GM12872 (cell line): ENCODE data around the gene CTNNA2.

ENCODE experiments used
- TF ChIP-seq, protein P1 (sequence below): IDR thresholded peaks from 3 replicates; pipeline ENCODE4 v1.5.1; 2011; ENCODE audit warnings: low read depth, mild to moderate bottlenecking, low read length, moderate library complexity; ENCODE audit not compliant: insufficient read depth

CTNNA2 gene

DNA sequence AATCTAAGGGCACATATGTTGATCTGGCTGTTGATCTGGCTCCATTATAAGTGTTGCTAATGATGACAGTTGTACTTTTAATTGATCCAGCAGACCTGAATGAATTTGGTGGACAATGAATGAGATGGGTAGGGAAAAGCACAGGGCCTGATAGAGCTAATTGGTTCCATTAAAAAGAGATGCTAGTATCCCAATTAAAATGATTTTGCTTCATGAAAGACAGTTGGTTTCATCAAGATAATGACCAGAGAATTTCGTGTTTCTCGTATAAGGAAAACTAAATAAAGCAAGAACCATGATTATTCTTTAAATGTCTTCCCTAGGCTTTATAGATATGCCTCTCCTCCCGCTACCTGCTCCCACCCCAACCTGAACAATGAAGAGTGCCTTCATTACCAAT is 900.3 kb downstream of the CTNNA2 start:
- TF ChIP-seq, protein P1, sequence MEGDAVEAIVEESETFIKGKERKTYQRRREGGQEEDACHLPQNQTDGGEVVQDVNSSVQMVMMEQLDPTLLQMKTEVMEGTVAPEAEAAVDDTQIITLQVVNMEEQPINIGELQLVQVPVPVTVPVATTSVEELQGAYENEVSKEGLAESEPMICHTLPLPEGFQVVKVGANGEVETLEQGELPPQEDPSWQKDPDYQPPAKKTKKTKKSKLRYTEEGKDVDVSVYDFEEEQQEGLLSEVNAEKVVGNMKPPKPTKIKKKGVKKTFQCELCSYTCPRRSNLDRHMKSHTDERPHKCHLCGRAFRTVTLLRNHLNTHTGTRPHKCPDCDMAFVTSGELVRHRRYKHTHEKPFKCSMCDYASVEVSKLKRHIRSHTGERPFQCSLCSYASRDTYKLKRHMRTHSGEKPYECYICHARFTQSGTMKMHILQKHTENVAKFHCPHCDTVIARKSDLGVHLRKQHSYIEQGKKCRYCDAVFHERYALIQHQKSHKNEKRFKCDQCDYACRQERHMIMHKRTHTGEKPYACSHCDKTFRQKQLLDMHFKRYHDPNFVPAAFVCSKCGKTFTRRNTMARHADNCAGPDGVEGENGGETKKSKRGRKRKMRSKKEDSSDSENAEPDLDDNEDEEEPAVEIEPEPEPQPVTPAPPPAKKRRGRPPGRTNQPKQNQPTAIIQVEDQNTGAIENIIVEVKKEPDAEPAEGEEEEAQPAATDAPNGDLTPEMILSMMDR: no peak

- TF ChIP-seq, protein P1: no peak
These were observed 904.9 kb downstream of the CTNNA2 start for GRCh38 chr2:80417737-80418136.

GRCh38 chr2:80420530-80421208 is 907.8 kb downstream of the CTNNA2 start:
- TF ChIP-seq, protein P1: no peak

DNA sequence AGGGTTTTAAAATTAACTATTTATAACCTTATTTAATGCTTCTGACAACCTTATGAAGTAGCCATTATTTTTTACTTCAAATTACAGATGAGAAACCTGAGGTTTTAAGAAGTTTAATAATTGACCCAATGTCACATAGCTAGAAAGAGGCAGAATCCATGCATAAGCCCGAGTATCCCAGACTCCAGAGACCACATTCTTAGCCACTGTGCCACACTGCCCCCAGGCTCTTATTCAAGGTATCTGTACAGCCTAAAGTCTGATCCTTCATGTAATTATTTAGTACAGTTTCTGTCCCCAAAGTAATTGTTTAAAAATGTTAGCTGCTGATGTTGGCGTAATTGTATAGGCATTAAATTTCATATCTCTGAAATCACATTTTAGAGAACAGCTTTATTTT is 916.4 kb downstream of the CTNNA2 start:
- TF ChIP-seq, protein P1: no peak

GRCh38 chr2:80437959-80438358 is 925.1 kb downstream of the CTNNA2 start:
- TF ChIP-seq, protein P1: no peak

DNA sequence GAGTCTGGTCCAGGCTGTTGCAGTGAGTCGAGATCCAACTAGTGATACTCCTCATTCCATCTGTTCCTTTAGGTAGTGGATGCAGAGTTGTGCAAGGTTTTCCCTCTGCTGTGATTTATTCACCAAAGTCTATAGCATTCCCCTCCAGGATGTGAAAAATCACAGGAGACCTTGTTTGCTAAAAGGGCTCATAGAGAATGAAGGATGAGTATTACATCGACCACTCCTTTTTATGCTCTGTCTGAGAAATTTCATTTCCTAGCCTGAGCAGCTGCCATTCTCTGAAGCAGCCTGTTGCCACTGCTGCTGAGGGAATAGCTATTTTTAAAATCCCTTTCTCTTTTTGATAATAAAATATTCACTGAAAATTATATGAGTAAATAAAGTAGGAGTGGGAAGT is 925.8 kb downstream of the CTNNA2 start:
- TF ChIP-seq, protein P1: no peak

- TF ChIP-seq, protein P1: no peak
These were observed 941.8 kb downstream of the CTNNA2 start for GRCh38 chr2:80454628-80455027.
